Neural cell (in vitro differentiated cells): ENCODE data around the gene SETSIP. TPM values are rescaled to one million over a fixed set of nuclear protein-coding genes. Genes with fewer than 3 reads are reported as not detected.

Experiments used
- H2AFZ ChIP-seq: fragments of 200-600, 300-800 bp; sonication (generic), shearing (Covaris generic); 2 replicates; pipeline ENCODE4 v1.6.0; 2014; ENCODE audit warnings: low read depth, mild to moderate bottlenecking, antibody characterized with exemption, low read length, moderate library complexity
- H3F3A ChIP-seq: fragments of 200-600 bp; shearing (Covaris generic); 2 replicates; pipeline ENCODE4 v1.6.1; 2016; ENCODE audit warnings: mild to moderate bottlenecking, moderate library complexity, mixed read lengths, antibody characterized with exemption, low read length; ENCODE audit not compliant: insufficient read depth, poor library complexity, severe bottlenecking
- H3K27ac ChIP-seq: fragments of 200-600, 300-800 bp; sonication (generic), shearing (Covaris generic); 2 replicates; pipeline ENCODE4 v1.5.1; 2014; ENCODE audit warnings: mild to moderate bottlenecking, low read length, moderate library complexity
- H3K27me3 ChIP-seq: fragments of 300-800, 200-600 bp; sonication (generic), shearing (Covaris generic); 2 replicates; pipeline ENCODE4 v1.6.0; 2014; ENCODE audit warnings: mild to moderate bottlenecking, low read depth, low read length, moderate library complexity; ENCODE audit not compliant: insufficient read depth
- H3K36me3 ChIP-seq: fragments of 300-800, 200-600 bp; sonication (generic), shearing (Covaris generic); 2 replicates; pipeline ENCODE4 v1.5.1; 2014; ENCODE audit warnings: mild to moderate bottlenecking, antibody characterized with exemption, low read length, moderate library complexity; ENCODE audit not compliant: insufficient read depth
- H3K4me2 ChIP-seq: fragments of 300-800, 200-600 bp; sonication (generic), shearing (Covaris generic); 2 replicates; pipeline ENCODE4 v1.6.0; 2014; ENCODE audit warnings: mild to moderate bottlenecking, low read length
- H3K4me3 ChIP-seq: fragments of 300-800, 200-600 bp; sonication (generic), shearing (Covaris generic); 2 replicates; pipeline ENCODE4 v1.5.1; 2014; ENCODE audit warnings: mild to moderate bottlenecking, low read length, moderate library complexity
- H3K79me2 ChIP-seq: fragments of 200-600 bp; shearing (Covaris generic); replicated peaks from 2 replicates; pipeline ENCODE4 v1.6.0; 2014; ENCODE audit warnings: mild to moderate bottlenecking, low read length, moderate library complexity; ENCODE audit not compliant: insufficient read depth
- H3K9ac ChIP-seq: fragments of 300-800, 200-600 bp; sonication (generic), shearing (Covaris generic); 2 replicates; pipeline ENCODE4 v1.6.1; 2016; ENCODE audit warnings: mild to moderate bottlenecking, low read length, mixed read lengths
- H3K9me2 ChIP-seq: fragments of 200-600 bp; shearing (Covaris generic); 2 replicates; pipeline ENCODE4 v1.6.1; 2016; ENCODE audit warnings: mild to moderate bottlenecking, low read length, mixed read lengths; ENCODE audit not compliant: insufficient read depth
- H3K9me3 ChIP-seq: fragments of 200-600, 300-800 bp; sonication (generic), shearing (Covaris generic); 2 replicates; pipeline ENCODE4 v1.6.1; 2016; ENCODE audit warnings: mild to moderate bottlenecking, mixed run types, low read length, moderate library complexity, mixed read lengths
- H4K20me1 ChIP-seq: fragments of 200-600 bp; shearing (Covaris generic); 2 replicates; pipeline ENCODE4 v1.6.1; 2016; ENCODE audit warnings: mild to moderate bottlenecking, mixed run types; ENCODE audit not compliant: insufficient read depth
- EP300 ChIP-seq: fragments of 450-650 bp; conservative IDR thresholded peaks from 2 replicates; pipeline ENCODE4 v1.6.1; 2014; ENCODE audit warnings: antibody characterized with exemption, mild to moderate bottlenecking, moderate library complexity; ENCODE audit not compliant: poor library complexity, severe bottlenecking
- EZH2 ChIP-seq: fragments of 200-600, 300-800 bp; shearing (Covaris generic), sonication (generic); IDR thresholded peaks from 2 replicates; pipeline ENCODE4 v1.6.1; 2014; ENCODE audit warnings: antibody characterized with exemption, low read length, borderline replicate concordance, mild to moderate bottlenecking; ENCODE audit not compliant: insufficient read depth, poor library complexity, severe bottlenecking
- MXI1 ChIP-seq: fragments of 450-650 bp; conservative IDR thresholded peaks from 2 replicates; pipeline ENCODE4 v1.6.1; 2014; ENCODE audit warnings: antibody characterized with exemption, mild to moderate bottlenecking; ENCODE audit not compliant: poor library complexity, severe bottlenecking
- POLR2AphosphoS5 ChIP-seq: IDR thresholded peaks from 2 replicates; pipeline ENCODE4 v1.6.1; 2012
- RAD21 ChIP-seq: fragments of 450-650 bp; conservative IDR thresholded peaks from 2 replicates; pipeline ENCODE4 v1.6.1; 2014; ENCODE audit warnings: antibody characterized with exemption, mild to moderate bottlenecking, moderate library complexity
- SMC3 ChIP-seq: fragments of 450-650 bp; conservative IDR thresholded peaks from 2 replicates; pipeline ENCODE4 v1.6.1; 2014; ENCODE audit warnings: antibody characterized with exemption, mild to moderate bottlenecking, moderate library complexity; ENCODE audit not compliant: poor library complexity
- TAF1 ChIP-seq: IDR thresholded peaks from 2 replicates; pipeline ENCODE4 v1.6.1; 2012; ENCODE audit warnings: low read depth
- polyA plus RNA-seq: library from polyadenylated mRNA; depleted of rRNA; stranded (reverse); fragments of >200 nt; gene quantifications from 2 replicates; pipeline ENCODE4 v1.2.3, GENCODE V29; 2014
- TF ChIP-seq, protein P1 (sequence below): fragments of 450-650 bp; IDR thresholded peaks from 2 replicates; pipeline ENCODE4 v1.5.1; 2014; ENCODE audit warnings: antibody characterized with exemption, mild to moderate bottlenecking, moderate library complexity; ENCODE audit not compliant: poor library complexity, severe bottlenecking
- TF ChIP-seq, protein P2 (sequence below): IDR thresholded peaks from 2 replicates; pipeline ENCODE4 v1.6.1; 2012; ENCODE audit warnings: borderline replicate concordance

SETSIP gene
- polyA plus RNA-seq, 1 donor from 2014 or later: not detected

DNA sequence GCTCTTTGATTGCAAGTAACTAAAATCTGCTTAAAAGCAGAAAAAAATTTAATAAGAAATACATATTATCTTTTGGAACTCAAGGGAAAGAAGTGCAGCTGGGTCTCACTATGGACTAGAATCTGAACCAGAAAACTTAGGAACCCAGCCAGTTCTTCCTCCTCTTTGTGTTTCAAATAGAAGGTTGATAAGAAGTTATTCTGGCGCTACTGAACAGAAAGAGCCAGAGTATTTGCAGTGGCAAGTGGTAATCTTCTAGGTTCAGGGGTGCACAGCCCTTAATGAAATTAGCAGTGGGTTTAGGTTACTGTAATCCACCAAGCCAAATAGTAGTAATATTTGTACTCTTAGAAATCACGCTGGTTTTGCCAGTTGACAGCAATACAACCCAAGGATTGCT is 33.4 kb upstream of the SETSIP start:
- no peak overlapping the region for H3K9ac ChIP-seq
- H3K4me2 ChIP-seq: no peak overlapping the region
- H2AFZ ChIP-seq: no peak overlapping the region
- no peak overlapping the region for H3K4me3 ChIP-seq
- H4K20me1 ChIP-seq: no peaks in the 10 kb centered on the region
- no peaks in the 10 kb centered on the region for H3K27me3 ChIP-seq
- H3K9me3 ChIP-seq: no peaks in the 10 kb centered on the region
- H3K27ac ChIP-seq: no peak overlapping the region
- H3K9me2 ChIP-seq: no peaks in the 10 kb centered on the region
- H3K79me2 ChIP-seq: no peaks in the 10 kb centered on the region
- no peak for TF ChIP-seq RAD21
- TF ChIP-seq EZH2: no peak
- TF ChIP-seq TAF1: no peak
- TF ChIP-seq, protein P1, sequence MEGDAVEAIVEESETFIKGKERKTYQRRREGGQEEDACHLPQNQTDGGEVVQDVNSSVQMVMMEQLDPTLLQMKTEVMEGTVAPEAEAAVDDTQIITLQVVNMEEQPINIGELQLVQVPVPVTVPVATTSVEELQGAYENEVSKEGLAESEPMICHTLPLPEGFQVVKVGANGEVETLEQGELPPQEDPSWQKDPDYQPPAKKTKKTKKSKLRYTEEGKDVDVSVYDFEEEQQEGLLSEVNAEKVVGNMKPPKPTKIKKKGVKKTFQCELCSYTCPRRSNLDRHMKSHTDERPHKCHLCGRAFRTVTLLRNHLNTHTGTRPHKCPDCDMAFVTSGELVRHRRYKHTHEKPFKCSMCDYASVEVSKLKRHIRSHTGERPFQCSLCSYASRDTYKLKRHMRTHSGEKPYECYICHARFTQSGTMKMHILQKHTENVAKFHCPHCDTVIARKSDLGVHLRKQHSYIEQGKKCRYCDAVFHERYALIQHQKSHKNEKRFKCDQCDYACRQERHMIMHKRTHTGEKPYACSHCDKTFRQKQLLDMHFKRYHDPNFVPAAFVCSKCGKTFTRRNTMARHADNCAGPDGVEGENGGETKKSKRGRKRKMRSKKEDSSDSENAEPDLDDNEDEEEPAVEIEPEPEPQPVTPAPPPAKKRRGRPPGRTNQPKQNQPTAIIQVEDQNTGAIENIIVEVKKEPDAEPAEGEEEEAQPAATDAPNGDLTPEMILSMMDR: no peak
- TF ChIP-seq, protein P2, sequence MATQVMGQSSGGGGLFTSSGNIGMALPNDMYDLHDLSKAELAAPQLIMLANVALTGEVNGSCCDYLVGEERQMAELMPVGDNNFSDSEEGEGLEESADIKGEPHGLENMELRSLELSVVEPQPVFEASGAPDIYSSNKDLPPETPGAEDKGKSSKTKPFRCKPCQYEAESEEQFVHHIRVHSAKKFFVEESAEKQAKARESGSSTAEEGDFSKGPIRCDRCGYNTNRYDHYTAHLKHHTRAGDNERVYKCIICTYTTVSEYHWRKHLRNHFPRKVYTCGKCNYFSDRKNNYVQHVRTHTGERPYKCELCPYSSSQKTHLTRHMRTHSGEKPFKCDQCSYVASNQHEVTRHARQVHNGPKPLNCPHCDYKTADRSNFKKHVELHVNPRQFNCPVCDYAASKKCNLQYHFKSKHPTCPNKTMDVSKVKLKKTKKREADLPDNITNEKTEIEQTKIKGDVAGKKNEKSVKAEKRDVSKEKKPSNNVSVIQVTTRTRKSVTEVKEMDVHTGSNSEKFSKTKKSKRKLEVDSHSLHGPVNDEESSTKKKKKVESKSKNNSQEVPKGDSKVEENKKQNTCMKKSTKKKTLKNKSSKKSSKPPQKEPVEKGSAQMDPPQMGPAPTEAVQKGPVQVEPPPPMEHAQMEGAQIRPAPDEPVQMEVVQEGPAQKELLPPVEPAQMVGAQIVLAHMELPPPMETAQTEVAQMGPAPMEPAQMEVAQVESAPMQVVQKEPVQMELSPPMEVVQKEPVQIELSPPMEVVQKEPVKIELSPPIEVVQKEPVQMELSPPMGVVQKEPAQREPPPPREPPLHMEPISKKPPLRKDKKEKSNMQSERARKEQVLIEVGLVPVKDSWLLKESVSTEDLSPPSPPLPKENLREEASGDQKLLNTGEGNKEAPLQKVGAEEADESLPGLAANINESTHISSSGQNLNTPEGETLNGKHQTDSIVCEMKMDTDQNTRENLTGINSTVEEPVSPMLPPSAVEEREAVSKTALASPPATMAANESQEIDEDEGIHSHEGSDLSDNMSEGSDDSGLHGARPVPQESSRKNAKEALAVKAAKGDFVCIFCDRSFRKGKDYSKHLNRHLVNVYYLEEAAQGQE: no peak
- TF ChIP-seq SMC3: no peak
- no peak for TF ChIP-seq POLR2AphosphoS5
- no peak for TF ChIP-seq EP300
- TF ChIP-seq MXI1: no peak
- H3K36me3 ChIP-seq: no peaks in the 10 kb centered on the region
- no peaks in the 10 kb centered on the region for H3F3A ChIP-seq

DNA sequence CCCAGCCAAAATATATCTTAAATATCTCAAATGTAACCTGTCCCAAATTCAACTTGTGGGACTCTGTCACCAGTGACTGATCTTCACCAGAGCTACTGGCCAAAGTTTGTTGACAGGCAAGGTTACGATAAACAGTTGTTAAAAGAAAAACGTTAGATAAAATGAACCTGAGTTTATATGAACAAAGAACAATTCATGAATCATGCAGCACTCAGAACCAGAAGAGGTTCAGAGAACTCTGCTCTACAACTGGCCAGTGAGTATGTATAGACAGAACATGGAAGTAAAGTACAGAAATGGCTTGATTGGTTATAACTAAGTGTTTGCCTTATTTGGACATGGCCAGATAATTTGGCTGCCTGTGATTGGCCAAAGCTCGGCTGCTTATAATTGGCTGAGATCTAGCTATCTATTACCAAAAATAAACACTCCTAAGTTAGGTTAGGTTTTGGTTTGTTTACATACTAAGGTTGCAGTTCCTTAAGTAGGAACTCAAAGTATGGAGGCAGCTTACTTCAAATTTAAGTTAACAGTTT is 30.4 kb upstream of the SETSIP start:
- no peak overlapping the region for H3K27ac ChIP-seq
- no peaks in the 10 kb centered on the region for H3F3A ChIP-seq
- TF ChIP-seq SMC3 (no peak), RAD21 (no peak)
- TF ChIP-seq, protein P1: no peak
- no peaks in the 10 kb centered on the region for H3K9me2 ChIP-seq
- no peak overlapping the region for H3K9ac ChIP-seq
- no peaks in the 10 kb centered on the region for H3K79me2 ChIP-seq
- H3K4me2 ChIP-seq: no peak overlapping the region
- no peak overlapping the region for H2AFZ ChIP-seq
- no peaks in the 10 kb centered on the region for H3K9me3 ChIP-seq
- no peaks in the 10 kb centered on the region for H4K20me1 ChIP-seq
- no peaks in the 10 kb centered on the region for H3K27me3 ChIP-seq
- no peaks in the 10 kb centered on the region for H3K36me3 ChIP-seq
- no peak overlapping the region for H3K4me3 ChIP-seq
